ENCODE measurements around the gene HERPUD1.

DNA sequence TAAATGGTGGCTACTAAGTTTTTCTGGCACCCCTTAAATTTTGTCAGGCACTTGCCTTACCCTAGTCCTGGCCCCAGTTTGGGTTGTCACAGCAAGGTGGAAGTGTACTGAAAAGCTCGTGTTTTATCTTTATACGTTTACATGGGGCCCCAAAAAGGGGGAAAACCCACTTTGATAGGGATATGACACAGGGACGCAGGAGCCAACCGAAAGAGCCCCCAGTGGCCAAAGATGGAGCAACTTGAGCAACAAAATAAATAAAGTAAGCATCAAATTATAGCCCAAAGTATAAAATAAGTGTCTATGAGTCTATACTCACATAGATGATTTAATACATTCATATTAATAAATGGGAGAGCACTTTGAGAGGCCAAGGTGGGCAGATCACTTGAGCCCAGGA lies 24.8 kb downstream of the HERPUD1 start:
- TF ChIP-seq, protein P1, sequence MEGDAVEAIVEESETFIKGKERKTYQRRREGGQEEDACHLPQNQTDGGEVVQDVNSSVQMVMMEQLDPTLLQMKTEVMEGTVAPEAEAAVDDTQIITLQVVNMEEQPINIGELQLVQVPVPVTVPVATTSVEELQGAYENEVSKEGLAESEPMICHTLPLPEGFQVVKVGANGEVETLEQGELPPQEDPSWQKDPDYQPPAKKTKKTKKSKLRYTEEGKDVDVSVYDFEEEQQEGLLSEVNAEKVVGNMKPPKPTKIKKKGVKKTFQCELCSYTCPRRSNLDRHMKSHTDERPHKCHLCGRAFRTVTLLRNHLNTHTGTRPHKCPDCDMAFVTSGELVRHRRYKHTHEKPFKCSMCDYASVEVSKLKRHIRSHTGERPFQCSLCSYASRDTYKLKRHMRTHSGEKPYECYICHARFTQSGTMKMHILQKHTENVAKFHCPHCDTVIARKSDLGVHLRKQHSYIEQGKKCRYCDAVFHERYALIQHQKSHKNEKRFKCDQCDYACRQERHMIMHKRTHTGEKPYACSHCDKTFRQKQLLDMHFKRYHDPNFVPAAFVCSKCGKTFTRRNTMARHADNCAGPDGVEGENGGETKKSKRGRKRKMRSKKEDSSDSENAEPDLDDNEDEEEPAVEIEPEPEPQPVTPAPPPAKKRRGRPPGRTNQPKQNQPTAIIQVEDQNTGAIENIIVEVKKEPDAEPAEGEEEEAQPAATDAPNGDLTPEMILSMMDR (IDR thresholded peaks at IDR 0.05) = no peak
- no peak for TF ChIP-seq POLR2A (IDR thresholded peaks at IDR 0.05)

All from esophagus squamous epithelium (tissue), 4 donors.